ENCODE results near the gene TRIM41.
"Not testable (repeated sequence)": the region's sequence is repeated elsewhere in the genome, so short reads cannot be mapped to it uniquely, and the experiment has no call there.

TRIM41 gene

DNA sequence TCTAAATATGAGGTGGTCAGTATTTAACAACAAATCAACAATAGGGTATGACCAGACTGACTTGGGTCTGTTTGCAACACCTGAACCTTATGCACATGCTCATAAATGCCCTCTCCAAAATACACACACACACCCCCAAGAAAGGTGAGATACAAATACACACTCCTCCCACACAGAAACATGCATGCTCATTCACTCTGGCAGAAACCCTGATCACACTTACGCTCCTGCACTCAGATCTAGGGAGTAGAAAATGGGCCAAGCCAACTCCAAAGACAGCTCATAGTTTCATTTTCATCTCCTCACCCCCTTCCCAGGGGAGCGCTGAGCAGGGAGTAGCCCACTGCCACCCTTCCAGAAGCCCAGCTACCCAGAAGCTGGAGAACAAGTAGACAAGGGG, 29.4 kb upstream of the TRIM41 start:
- no peak for DNase-seq

DNA sequence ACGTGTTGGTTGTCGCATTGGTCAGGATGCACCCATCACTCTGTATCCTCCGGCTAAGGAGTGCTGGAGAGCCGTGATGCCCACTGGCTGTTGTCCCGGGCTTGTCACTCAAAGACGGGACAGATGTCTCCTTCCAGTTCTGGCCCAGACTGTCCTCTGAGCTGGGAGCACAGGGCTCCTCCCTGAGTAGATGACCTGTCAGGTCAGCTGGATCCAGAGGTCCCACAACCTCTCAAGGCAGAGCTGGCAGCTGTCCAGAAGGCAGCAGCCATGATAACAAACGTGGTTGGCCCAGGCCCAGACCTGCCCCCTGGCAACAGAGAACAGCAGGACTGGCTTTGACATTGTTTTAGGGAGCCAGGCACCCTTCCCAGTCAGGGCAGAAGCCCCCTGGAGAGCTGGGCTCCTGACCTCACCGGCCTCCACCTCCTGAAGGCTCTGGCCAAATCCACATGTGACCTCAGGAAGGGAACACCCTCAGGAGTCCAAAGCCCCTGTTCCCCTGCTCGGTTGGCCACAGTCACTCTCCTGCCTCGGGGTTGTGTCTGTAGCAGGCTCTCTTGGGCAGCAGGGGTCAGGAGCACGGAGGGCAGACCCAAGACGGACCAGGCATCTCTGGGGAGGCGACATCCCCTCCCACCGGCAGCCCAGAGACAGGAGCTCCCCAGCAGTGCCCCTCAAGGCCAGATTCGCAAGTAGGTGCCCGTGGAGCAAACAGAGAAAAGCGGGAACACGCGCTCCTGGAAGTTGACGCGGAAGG, 28.4 kb upstream of the TRIM41 start:
- DNase-seq: no peak

- no peak for DNase-seq
These were observed 27.8 kb upstream of the TRIM41 start for GRCh38 chr5:181195249-181195761.

GRCh38 chr5:181197326-181197951, 25.6 kb upstream of the TRIM41 start:
- DNase-seq: no peak

GRCh38 chr5:181198106-181198685, 24.9 kb upstream of the TRIM41 start:
- DNase-seq: no peak

GRCh38 chr5:181198905-181199519, 24.1 kb upstream of the TRIM41 start:
- no peak for DNase-seq

DNA sequence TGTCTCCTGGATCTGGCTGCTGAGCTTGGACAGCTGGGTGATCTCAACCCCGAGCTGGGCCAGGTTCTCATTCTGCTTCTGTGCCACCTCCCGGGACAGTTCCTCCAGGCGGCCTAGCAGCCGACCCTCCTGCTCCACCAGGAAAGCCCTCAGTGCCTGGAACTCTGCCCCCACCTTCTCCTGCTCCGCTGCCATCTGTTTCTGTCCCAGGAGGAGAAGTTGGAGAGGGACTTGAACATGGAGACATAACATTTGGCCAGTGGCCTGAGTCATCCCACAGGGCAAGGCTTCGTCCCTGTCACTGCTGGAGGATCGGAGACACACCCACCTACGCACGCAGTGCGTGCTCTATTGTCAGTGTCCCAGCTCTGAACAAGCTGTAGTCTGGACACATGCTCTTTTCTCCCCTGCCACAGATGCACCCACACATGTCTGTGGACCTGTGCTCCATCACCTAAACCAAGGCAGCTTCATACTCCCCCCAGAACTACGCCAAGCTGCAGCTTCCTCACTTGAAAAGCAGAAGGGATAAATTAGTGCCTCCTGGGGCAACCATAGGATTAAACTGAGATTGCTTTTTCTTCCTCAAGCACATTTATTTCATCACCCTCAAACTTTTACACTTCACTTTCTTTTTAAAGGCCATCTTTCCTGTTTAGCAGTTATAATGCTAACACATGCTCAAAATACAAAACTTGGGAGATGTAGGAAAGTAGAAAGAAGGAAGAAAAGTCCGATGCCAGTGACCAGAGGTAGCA, 23.0 kb upstream of the TRIM41 start:
- no peak for DNase-seq

DNA sequence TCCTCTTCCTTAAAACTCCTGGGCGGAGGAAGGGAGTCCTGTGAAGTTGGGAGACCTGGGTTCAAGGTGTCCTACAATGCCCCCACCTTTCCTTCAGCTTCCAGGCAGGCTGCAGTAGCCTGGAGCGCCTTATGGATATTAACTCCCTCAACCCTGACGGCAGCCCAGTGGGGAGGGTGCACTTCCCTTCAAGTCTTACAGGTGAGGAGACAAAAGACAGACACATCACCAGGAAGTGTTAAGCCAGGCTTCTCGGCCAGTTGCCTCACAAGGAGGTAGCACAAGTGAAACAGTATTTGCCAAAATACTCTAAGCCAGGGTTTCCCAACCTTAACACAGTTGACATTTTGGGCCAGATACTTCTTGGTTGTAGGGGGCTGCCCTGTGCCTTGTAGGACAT, 22.3 kb upstream of the TRIM41 start:
- no peak for DNase-seq

DNA sequence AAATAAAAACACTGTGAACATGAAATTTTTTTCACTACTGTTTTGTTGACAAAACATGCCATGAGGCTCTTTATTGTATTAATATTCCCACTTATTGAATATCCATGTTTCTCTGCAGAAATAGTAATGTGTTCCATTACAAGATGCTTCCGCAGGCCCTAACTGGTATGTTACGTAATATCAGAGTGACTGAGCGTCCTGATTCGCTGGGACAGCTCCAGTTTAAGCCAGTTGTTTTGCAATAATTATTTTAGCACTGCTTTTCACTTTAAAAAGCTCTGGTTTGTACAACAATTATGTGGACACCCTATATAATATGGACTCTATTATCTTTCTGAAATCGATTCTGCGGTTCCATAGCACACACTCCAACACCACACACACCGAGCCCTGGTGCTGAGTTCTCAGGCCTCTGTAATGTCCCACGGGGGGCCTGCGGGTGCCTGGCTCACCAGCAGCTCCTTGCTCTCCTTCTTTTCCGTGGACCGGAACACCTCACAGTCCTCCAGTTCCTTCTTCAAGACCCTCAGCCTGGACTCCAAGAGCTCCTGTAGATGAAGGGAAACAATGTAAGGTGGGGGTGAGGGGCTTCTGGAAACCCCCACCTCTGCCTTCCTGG, 19.9 kb upstream of the TRIM41 start:
- DNase-seq: no peak

GRCh38 chr5:181203777-181204112, 19.3 kb upstream of the TRIM41 start:
- no peak for DNase-seq

- DNase-seq: no peak
These were observed 18.8 kb upstream of the TRIM41 start for GRCh38 chr5:181204113-181204825.

DNA sequence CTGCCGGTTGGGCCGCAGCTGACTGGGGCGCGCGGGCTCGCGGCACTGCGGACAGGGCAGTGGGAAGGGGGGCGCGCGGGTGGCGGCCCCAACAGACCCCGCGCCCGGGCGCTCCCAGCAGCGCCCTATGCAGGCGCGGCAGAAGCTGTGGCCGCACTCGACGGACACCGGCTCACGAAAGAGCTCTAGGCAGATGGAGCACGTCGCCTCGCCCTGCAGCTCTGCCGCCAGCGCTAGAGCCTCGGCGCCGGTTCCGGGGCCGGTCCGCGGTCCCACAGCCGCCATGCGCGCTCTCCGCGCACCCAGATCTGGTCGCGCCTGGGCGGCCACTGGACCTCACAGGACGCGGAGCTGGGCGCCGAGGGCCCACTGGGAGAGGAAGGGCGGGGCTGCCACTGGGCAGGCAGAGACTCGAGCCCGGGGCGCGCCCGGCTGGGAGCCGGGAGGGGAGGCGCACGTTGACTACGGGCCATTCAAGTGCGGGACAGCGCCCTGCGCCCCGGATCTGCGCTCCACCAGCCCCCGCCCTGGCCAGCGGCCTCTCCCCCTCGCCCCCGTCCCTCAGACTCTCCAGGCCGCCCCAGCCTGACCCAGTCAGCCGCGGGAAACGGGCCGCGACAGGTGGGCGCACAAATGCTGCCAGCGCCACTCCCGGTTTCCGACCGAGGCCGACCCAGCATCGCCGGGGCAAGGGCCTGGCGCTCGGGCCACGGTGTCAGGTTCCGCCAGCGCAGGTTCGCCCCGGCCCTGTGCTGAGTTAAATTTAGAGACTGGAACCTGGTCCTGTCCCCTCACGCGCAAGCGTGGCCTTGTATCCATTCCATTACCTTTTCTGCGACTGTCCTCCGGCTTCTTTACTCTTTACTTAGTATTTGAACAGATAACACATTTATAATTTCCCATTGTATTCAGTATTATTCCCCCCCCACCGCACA, 18.0 kb upstream of the TRIM41 start, which contains the start of gene TRIM7:
TSS of gene TRIM7 (minus strand) at position 371 of the 935 bp plus-strand sequence. CDS start at position 285, 86 bp downstream.
- no peak for DNase-seq

DNA sequence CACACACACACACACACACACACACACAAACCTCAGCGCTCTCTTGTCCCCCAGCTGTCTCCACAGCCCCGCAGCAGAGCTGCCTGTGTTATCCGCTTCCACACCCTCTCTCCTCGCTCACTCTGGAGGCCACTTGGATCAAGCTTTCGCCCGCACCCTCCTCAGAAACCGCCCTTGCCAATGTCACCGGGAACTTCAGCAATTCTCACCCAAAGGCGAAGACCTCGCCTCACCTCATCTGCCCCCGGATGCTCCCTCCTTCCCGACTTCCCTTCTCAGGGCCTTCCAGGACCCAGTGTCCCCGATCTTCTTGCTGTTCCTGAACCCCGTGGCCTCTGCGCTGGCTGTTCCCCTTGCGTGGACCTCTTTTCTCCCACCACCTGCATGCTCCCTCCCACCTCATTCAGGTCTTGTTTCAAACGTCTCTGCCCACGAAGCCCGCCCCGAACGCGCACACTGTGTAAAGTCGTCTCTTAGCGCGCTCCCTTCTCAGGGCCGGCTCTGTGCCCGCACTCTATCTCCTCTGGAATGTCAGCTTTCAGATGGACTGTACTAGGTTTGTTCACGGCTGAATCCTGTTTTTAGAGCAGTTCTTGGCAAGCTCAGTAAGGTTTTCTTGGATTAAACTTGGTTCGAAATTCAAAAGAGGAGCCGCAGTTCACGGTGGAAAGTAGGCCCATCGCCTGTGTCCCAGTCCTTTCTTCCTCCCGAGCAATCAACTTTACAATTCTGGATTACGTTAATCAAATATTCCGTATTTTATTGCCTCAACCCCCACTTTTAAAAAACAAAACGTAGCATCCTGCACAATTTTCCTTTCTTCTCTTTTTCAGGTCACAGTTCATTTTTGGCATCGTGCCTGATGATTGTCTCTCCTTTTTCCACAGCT, 17.1 kb upstream of the TRIM41 start:
- no peak for DNase-seq

DNA sequence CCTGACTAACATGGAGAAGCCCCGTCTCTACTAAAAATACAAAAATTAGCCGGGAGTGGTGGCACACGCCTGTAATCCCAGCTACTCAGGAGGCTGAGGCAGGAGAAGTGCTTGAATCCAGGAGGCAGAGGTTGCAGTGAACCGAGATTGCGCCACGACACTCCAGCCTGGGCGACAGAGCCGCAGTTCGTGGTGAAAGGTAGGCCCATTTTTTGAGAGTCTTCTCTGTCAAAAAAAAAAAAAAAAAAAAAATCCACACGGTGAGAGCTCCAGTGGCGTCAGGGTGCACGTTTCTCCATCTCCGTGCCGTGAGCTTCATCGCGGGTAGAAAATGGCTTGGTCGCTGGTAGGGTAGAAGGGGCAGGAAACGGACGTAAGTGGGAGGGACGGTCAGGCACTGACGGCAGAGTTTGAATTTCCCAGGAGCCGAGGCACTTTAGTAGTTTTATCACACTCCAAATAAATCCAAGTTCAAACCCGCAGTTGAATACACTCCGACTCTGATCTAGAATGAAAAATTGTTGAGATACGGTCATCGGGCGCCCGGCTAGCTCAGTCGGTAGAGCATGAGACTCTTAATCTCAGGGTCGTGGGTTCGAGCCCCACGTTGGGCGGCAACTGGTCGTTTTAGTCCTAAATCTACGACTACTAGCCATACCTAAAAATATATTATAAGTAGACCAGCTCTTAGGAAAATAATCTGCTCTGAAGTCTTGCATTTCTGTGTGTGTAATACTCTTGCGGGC, 15.7 kb upstream of the TRIM41 start:
- DNase-seq: peak; percentile 86

DNA sequence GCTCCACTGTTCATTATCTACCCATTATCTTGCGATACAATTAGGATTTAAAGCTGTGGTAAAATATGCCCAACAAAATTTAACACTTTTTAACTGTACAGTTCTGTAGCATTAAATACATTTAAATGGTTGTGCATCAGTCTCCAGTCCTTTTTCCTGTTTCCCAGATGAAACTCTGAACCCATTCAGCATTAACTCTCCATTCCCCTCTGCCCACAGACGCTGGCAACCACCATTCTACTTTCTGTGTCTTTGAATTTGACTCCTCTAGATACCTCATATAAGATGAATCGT, 15.2 kb upstream of the TRIM41 start:
- no peak for DNase-seq

DNA sequence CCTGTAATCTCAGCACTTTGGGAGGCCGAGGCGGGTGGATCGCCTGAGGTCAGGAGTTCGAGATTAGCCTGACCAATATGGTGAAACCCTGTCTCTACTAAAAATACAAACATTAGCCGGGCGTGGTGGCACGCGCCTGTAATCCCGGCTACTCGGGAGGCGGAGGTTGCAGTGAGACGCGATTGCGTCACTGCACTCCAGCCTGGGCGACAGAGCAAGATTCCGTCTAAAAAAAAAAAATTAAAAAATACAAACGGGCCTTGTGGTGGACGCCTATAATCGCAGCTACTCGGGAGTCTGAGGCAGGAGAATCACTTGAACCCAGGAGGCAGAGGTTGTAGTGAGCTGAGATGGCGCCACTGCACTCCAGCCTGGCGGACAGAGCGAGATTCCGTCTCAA, 14.1 kb upstream of the TRIM41 start:
- not testable (repeated sequence) for DNase-seq

DNA sequence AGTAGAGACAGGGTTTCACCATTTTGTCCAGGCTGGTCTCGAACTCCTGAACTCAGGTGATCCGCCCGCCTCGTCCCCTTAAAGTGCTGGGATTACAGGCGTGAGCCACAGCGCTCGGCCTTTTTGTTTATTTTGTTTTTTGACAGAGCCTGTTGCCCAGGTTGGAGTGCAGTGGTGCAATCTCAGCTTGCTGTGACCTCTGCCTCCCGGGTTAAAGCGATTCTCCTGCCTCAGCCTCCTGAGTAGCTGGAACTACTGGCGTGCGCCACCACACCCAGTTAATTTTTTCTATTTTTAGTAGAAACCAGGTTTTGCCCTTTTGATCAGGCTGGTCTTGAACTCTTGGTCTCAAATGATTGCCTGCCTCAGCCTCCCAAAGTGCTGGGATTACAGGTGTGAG, 12.9 kb upstream of the TRIM41 start:
- DNase-seq: not testable (repeated sequence)

GRCh38 chr5:181210698-181211097, 12.4 kb upstream of the TRIM41 start:
- not testable (repeated sequence) for DNase-seq

GRCh38 chr5:181211208-181211607, 11.9 kb upstream of the TRIM41 start:
- DNase-seq: no peak

All from NCI-H226 (cell line).